ENCODE data around the gene VPS37D.
A peak's percentile ranks its signal among the peaks of the same experiment; 100 is the strongest.
"Not testable (repeated sequence)": the region's sequence is repeated elsewhere in the genome, so short reads cannot be mapped to it uniquely, and the experiment has no call there.

Gene VPS37D

GRCh38 chr7:73660594-73660993 lies 7.0 kb upstream of the VPS37D start:
- not testable (repeated sequence) for H3K4me1 Mint-ChIP-seq (ENCODE audit: low read depth); H3K9me3 Mint-ChIP-seq; H3K36me3 Mint-ChIP-seq (ENCODE audit: low read depth); H3K27ac Mint-ChIP-seq; H3K4me3 Mint-ChIP-seq
- H3K27me3 Mint-ChIP-seq = peaks cover 28% of the 10 kb centered on the region

GRCh38 chr7:73663033-73663432 lies 4.6 kb upstream of the VPS37D start:
- H3K9me3 Mint-ChIP-seq = no peaks in the 10 kb centered on the region
- H3K27me3 Mint-ChIP-seq = peaks cover 36% of the 10 kb centered on the region
- peaks cover 5% of the 10 kb centered on the region for H3K4me1 Mint-ChIP-seq (ENCODE audit: low read depth)
- no peaks in the 10 kb centered on the region for H3K36me3 Mint-ChIP-seq (ENCODE audit: low read depth)
- H3K4me3 Mint-ChIP-seq = no peak overlapping the region
- H3K27ac Mint-ChIP-seq = no peak overlapping the region

GRCh38 chr7:73668103-73668885 lies 663 bp downstream of the VPS37D start:
- H3K36me3 Mint-ChIP-seq (ENCODE audit: low read depth) = no peaks in the 10 kb centered on the region
- peak overlapping the region; percentile 51 for H3K4me3 Mint-ChIP-seq
- peaks cover 31% of the 10 kb centered on the region for H3K27me3 Mint-ChIP-seq
- no peaks in the 10 kb centered on the region for H3K9me3 Mint-ChIP-seq
- H3K27ac Mint-ChIP-seq = no peak overlapping the region
- H3K4me1 Mint-ChIP-seq (ENCODE audit: low read depth) = peaks cover 10% of the 10 kb centered on the region

DNA sequence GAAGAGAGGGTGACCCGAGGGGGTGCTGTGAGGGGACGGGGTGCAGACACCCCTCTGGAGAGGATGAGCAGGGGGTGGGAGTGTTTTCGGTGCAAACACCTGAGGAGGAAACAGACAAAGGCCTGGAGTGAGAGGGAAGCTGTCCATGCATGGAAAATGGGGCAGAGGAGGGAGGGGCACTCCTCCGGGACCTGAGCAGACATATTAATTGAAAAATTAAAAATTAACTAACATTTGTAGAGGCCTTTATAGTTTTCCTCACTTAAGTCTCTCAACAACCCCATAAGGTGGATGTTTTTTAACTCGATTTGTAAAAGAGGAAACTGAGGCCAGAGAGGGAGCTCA lies 1.2 kb downstream of the VPS37D start:
- Mint-ChIP-seq H3K27me3 (peaks cover 28% of the 10 kb centered on the region), H3K9me3 (no peaks in the 10 kb centered on the region), H3K4me1 (ENCODE audit: low read depth) (peaks cover 10% of the 10 kb centered on the region), H3K36me3 (ENCODE audit: low read depth) (no peaks in the 10 kb centered on the region), H3K4me3 (peak overlapping the region; percentile 51), H3K27ac (no peak overlapping the region)

DNA sequence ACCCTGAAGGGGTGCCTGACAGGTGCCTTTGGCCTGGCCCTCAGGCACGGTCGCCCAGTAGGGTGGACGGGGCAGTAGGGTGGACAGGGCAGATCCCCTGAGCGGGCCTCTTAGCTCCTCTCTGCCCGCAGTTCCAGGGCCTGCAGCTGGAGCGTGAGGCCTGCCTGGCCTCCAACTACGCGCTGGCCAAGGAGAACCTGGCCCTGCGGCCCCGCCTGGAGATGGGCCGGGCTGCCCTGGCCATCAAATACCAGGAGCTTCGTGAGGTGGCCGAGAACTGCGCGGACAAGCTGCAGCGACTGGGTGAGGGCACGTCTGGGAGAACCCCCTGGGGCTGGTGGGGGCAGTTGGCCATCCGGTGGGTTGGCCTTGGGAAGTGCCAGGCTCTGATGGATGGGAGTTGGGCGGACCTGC lies 1.7 kb downstream of the VPS37D start:
- Mint-ChIP-seq H3K27me3 (peaks cover 24% of the 10 kb centered on the region), H3K4me1 (ENCODE audit: low read depth) (peaks cover 10% of the 10 kb centered on the region), H3K9me3 (no peaks in the 10 kb centered on the region), H3K27ac (no peak overlapping the region), H3K36me3 (ENCODE audit: low read depth) (no peaks in the 10 kb centered on the region), H3K4me3 (no peak overlapping the region)

GRCh38 chr7:73669858-73670385 lies 2.3 kb downstream of the VPS37D start:
- Mint-ChIP-seq H3K27me3 (peaks cover 20% of the 10 kb centered on the region), H3K27ac (no peak overlapping the region), H3K4me3 (no peak overlapping the region), H3K36me3 (ENCODE audit: low read depth) (no peaks in the 10 kb centered on the region), H3K4me1 (ENCODE audit: low read depth) (peaks cover 10% of the 10 kb centered on the region), H3K9me3 (no peaks in the 10 kb centered on the region)

- Mint-ChIP-seq H3K9me3 (no peaks in the 10 kb centered on the region), H3K4me3 (no peak overlapping the region), H3K27ac (no peak overlapping the region), H3K27me3 (peaks cover 9% of the 10 kb centered on the region), H3K36me3 (ENCODE audit: low read depth) (no peaks in the 10 kb centered on the region), H3K4me1 (ENCODE audit: low read depth) (peaks cover 4% of the 10 kb centered on the region)
These were observed 3.7 kb downstream of the VPS37D start for GRCh38 chr7:73671322-73671661.

DNA sequence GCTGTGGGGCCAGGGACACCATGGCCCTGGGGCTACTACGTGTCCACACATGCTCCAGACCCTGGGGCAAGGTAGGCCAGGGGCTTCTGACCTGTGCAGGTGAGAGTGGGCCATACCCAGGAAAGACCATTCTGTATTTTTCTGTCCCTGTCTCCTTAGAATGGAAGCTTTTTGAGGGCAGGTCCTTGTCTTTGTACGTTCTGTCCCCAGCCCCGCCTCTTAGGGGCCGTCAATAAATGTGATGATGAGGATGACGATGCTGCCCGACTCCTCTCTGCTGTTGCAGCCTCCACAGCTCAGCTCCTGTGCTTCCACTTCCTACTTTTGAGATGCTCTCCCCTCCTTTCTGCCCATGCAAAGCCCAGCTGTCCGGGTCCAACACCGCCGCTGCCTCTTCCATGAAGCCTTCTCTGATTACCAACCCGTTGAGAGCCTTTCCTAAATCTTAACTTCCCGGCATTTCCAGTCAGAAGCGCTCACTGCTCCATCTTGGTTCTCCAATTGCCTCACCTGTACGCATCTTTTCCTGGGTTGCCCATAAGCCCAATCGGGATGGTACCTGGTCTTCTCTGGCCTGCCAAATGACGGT lies 4.3 kb downstream of the VPS37D start:
- Mint-ChIP-seq H3K27ac (no peak overlapping the region), H3K36me3 (ENCODE audit: low read depth) (no peaks in the 10 kb centered on the region), H3K9me3 (no peaks in the 10 kb centered on the region), H3K4me3 (no peak overlapping the region), H3K27me3 (peaks cover 6% of the 10 kb centered on the region), H3K4me1 (ENCODE audit: low read depth) (peaks cover 4% of the 10 kb centered on the region)

GRCh38 chr7:73674468-73675124 lies 7.0 kb downstream of the VPS37D start:
- Mint-ChIP-seq H3K27ac (no peak overlapping the region), H3K4me3 (no peak overlapping the region), H3K36me3 (ENCODE audit: low read depth) (peaks cover 16% of the 10 kb centered on the region), H3K4me1 (ENCODE audit: low read depth) (peaks cover 7% of the 10 kb centered on the region), H3K27me3 (no peaks in the 10 kb centered on the region), H3K9me3 (no peaks in the 10 kb centered on the region)

DNA sequence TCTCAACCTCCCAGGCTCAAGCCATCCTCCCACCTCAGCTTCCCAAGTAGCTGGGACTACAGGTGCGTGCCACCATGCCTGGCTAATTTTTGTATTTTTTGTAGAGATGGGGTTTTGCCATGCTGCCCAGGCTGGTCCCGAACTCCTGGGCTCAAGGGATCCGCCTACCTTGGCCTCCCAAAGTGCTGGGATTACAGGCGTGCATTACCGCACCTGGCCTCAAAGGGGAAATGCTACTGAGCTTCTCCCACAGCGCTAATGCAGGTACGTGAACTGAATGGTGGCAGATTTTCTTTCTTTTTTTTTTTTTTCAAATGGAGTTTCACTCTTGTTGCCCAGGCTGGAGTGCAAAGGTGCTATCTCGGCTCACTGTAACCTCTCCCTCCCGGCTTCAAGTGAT lies 8.4 kb downstream of the VPS37D start:
- not testable (repeated sequence) for H3K27ac Mint-ChIP-seq, H3K27me3 Mint-ChIP-seq, H3K4me3 Mint-ChIP-seq, H3K9me3 Mint-ChIP-seq
- Mint-ChIP-seq H3K4me1 (ENCODE audit: low read depth) (peaks cover 21% of the 10 kb centered on the region), H3K36me3 (ENCODE audit: low read depth) (peaks cover 18% of the 10 kb centered on the region)

GRCh38 chr7:73678862-73679261 lies 11.2 kb downstream of the VPS37D start:
- Mint-ChIP-seq H3K9me3 (no peaks in the 10 kb centered on the region), H3K4me3 (no peak overlapping the region), H3K27ac (no peak overlapping the region), H3K36me3 (ENCODE audit: low read depth) (peaks cover 20% of the 10 kb centered on the region), H3K27me3 (no peaks in the 10 kb centered on the region), H3K4me1 (ENCODE audit: low read depth) (peaks cover 38% of the 10 kb centered on the region)

DNA sequence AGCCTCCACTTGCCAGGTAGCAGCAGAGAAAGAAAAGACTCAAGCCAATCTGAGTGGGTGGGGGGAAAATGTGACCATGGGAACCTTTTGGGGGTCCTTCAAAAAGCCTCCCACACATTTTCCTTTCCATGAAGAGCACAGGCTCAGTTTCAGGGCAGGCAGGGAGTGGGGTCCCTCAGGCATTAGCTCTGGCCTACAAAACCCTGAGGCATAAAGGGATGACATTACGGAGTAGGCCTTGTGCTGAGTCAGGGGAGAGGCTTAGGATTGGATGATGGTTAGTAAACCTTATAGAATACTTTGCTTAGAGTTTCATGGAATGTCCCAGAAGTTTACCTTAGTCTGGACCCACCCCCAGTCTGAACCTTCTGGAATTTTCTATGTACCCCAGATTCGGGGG lies 12.1 kb downstream of the VPS37D start:
- Mint-ChIP-seq H3K4me3 (no peak overlapping the region), H3K9me3 (no peaks in the 10 kb centered on the region), H3K4me1 (ENCODE audit: low read depth) (peaks cover 40% of the 10 kb centered on the region), H3K27me3 (no peaks in the 10 kb centered on the region), H3K36me3 (ENCODE audit: low read depth) (peaks cover 20% of the 10 kb centered on the region), H3K27ac (no peak overlapping the region)

DNA sequence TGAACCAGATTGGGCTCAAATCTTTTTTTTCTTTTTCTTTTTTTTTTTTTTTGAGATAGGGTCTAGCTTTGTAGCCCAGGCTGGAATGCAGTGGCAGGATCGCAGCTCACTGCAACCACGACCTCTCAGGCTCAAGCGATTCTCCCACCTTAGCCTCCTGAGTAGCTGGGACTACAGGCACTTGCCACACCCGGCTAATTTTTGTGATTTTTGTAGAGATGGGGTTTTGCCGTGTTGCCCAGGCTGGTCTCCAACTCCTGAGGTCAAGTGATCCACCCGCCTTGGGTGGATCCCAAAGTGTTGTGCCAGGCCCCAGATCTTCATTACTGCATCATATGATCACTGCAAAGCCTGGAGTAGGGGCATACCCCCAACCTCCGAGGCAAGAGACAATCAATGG lies 12.9 kb downstream of the VPS37D start:
- Mint-ChIP-seq H3K4me1 (ENCODE audit: low read depth) (peaks cover 47% of the 10 kb centered on the region), H3K36me3 (ENCODE audit: low read depth) (peaks cover 20% of the 10 kb centered on the region), H3K27ac (no peak overlapping the region), H3K27me3 (no peaks in the 10 kb centered on the region), H3K4me3 (peak overlapping the region; percentile 100), H3K9me3 (no peaks in the 10 kb centered on the region)

GRCh38 chr7:73681031-73681430 lies 13.4 kb downstream of the VPS37D start:
- no peak overlapping the region for H3K27ac Mint-ChIP-seq

DNA sequence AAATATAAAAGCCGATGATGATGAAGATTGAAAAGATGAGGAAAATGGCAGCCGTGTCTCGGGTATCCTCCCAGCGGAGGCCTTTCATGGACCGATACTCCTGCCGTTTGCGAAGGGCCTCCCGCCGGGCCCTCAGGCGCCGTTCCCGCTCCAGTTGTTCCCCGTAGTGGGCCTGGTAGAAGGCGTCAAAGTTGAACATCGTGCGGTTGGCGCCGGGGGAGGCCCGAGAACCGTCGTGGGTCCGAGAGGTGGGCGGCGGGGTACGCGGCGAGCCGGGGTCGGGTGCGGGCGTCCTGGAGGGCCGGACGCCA lies 15.1 kb downstream of the VPS37D start:
- no peaks in the 10 kb centered on the region for H3K9me3 Mint-ChIP-seq
- peak overlapping the region; percentile 79 for H3K27ac Mint-ChIP-seq
- H3K4me3 Mint-ChIP-seq = peak overlapping the region; percentile 100
- H3K36me3 Mint-ChIP-seq (ENCODE audit: low read depth) = peaks cover 35% of the 10 kb centered on the region
- H3K27me3 Mint-ChIP-seq = no peaks in the 10 kb centered on the region
- H3K4me1 Mint-ChIP-seq (ENCODE audit: low read depth) = peaks cover 55% of the 10 kb centered on the region

More at GRCh38 chr7:73681031-73681430, 13.4 kb downstream of the VPS37D start:
- Mint-ChIP-seq H3K4me3 (peak overlapping the region; percentile 100), H3K27me3 (no peaks in the 10 kb centered on the region), H3K9me3 (no peaks in the 10 kb centered on the region), H3K4me1 (ENCODE audit: low read depth) (peaks cover 49% of the 10 kb centered on the region), H3K36me3 (ENCODE audit: low read depth) (peaks cover 22% of the 10 kb centered on the region)
